Activated CD8-positive, alpha-beta memory T cell treated with anti-CD3 and anti-CD28 coated beads, Interleukin-2, amount 50 U/mL, for 1 hour (primary cell): ENCODE data around the gene HKDC1.
A peak's percentile ranks its signal among the peaks of the same experiment; 100 is the strongest.
"Not testable (repeated sequence)": the region's sequence is repeated elsewhere in the genome, so short reads cannot be mapped to it uniquely, and the experiment has no call there.

Source experiments
- DNase-seq: peaks from one replicate; pipeline ENCODE4 v3.0.0-alpha.2; 2020; ENCODE audit errors: extremely low read depth

HKDC1 gene, protein sequence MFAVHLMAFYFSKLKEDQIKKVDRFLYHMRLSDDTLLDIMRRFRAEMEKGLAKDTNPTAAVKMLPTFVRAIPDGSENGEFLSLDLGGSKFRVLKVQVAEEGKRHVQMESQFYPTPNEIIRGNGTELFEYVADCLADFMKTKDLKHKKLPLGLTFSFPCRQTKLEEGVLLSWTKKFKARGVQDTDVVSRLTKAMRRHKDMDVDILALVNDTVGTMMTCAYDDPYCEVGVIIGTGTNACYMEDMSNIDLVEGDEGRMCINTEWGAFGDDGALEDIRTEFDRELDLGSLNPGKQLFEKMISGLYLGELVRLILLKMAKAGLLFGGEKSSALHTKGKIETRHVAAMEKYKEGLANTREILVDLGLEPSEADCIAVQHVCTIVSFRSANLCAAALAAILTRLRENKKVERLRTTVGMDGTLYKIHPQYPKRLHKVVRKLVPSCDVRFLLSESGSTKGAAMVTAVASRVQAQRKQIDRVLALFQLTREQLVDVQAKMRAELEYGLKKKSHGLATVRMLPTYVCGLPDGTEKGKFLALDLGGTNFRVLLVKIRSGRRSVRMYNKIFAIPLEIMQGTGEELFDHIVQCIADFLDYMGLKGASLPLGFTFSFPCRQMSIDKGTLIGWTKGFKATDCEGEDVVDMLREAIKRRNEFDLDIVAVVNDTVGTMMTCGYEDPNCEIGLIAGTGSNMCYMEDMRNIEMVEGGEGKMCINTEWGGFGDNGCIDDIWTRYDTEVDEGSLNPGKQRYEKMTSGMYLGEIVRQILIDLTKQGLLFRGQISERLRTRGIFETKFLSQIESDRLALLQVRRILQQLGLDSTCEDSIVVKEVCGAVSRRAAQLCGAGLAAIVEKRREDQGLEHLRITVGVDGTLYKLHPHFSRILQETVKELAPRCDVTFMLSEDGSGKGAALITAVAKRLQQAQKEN

DNA sequence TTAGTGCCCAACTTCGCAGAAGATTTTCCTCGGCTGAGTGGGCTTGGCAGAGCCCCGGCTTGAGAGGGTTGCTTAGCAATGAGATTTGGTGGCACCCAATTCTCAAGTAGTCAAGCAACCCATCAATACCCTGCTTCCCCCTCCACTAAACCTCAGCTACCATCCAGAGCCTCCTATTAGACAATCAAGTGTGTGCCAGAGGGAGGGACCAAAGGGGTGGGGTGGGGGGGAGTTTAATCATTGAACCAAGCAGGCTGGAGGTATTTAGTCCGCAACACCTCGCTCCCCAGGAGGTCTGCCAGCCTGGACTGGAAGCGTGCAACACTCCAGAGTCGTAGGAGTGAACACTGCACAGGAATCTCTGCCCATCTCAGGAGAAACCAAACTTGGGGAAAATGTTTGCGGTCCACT lies at the start of gene HKDC1:
Gene HKDC1 (plus strand): TSS at position 292 of the 411 bp plus-strand sequence. CDS start 104 bp downstream, at position 396.
- DNase-seq: no peak

DNA sequence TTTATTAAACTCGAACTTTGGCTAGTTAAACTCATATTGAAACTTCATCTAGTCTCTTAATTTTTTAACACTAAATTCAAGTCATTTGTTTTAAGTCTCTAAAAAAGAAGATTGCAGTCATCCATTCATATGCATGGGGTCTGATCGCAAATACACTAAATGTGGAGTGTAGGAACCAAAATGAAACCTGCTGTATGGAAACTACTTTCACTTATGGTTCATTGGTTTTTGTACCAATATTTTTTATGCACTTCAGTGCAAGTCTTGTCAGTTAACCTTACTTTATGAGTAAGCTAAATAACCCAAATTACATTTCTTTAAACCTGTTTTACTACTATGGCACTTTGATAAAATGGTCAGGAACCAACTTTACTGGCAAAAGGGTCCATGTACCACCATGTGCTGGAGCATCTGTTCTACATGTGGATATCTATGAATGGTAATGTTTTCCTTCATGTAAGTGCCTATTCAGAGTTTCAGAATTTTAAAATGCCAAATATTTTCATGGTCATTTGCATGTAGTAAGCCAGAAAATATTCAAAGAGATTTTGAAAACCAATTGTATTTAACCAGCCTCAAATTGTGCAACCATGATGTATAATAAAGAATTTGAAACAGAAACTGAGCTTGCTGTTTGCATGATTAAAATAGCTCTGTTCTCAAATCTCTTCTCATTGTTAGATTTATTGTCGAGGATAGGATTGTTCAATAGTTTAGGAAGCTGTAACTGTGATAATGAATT lies 47.7 kb upstream of the HKDC1 start:
- no peak for DNase-seq

DNA sequence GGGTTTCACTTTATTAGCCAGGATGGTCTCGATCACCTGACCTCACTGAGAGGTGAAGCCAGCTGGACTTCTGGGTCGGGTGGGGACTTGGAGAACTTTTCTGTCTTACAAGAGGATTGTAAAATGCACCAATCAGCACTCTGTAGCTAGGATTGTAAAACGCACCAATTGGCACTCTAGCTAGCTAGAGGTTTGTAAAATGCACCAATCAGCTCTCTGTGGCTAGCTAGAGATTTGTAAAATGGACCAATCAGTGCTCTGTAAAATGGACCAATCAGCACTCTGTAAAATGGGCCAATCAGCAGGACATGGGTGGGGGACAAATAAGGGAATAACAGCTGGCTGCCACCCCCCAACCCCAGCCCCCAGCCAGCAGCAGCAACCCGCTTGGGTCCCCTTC lies 44.8 kb upstream of the HKDC1 start:
- DNase-seq: not testable (repeated sequence)

DNA sequence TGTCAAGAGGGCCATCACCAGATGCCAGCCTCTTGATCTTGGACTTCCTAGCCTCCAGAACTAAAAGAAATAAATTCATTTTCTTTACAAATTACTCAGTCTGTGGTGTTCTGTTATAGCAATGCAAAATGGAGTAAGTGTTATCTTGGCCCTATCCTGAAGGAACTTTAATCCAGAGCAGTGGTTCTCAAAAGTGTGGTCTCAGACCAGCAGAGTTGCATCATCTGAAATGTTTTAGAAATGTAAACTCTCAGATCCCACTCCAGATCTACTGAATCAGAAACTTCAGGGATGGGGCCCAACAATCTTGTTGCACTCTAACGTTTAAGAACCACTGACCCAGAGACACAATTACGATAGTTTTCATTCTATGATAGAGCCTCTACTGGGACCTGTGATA lies 43.3 kb upstream of the HKDC1 start:
- DNase-seq: no peak

DNA sequence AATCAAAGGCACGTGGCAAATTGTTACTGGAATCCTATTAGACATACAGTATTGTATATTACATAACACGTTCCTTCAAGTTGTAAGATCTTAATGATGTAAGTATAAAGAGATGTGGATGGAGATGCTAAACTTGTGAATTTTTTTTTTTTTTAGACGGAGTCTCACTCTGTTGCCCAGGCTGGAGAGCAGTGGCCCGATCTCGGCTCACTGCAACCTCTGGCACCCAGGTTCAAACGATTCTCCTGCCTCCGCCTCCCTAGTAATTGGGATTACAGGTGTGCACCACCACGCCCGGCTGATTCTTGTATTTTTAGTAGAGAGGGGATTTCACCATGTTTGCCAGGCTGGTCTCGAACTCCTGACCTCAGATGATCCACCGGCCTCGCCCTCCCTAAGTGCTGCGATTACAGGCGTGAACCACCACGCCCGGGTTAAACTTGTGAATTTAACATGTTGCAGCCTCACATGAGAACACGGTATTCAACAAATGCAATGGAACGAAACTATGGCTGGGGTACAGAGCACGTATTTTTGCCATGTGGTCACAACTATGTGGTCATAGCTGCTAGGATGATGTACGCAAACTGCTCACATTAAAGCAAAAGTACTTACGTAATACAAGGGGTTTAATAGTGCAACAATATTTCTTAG lies 40.9 kb upstream of the HKDC1 start:
- peak; percentile 56 for DNase-seq

DNA sequence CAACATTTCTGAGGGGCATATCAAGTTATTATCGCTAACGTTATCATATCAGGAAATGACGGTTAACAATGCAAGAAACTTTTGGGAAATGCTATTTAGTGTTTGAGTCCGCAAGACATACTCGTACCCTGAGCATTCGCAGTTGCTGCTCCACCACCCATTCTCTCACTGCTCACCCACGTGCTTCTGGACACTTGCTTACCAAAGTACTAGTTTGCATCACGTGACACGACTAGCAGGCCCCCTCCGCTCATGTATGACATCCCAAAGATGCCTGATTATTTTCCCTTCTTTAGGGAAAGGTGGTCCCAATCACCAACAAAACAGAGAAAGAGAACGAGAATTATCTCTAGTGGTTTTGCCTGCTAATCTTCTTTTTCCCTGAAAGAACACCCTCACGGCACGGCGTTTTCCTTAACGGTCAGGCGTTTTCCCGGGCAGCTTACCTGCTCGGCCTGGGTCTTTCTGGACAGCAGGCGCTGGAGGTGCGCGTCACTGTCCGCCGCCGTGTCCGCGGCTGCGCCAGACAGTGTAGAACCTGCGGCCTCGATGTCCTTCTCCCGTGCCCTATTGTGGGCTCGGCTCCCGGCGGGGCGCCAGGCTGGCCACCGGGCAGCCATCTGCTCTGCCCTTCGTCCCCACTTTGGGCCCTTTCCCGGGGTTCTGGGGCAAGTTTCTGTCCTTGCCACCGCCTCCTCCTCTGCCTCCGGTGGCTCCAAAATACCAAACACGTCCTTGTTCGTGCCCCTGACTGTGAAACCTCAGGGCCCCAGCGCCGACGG lies 40.2 kb upstream of the HKDC1 start, which contains the start of gene SUPV3L1:
Gene SUPV3L1 (plus strand): TSS at position 492 of the 782 bp plus-strand sequence. CDS start 58 bp downstream, at position 550.
- peak; percentile 82 for DNase-seq

DNA sequence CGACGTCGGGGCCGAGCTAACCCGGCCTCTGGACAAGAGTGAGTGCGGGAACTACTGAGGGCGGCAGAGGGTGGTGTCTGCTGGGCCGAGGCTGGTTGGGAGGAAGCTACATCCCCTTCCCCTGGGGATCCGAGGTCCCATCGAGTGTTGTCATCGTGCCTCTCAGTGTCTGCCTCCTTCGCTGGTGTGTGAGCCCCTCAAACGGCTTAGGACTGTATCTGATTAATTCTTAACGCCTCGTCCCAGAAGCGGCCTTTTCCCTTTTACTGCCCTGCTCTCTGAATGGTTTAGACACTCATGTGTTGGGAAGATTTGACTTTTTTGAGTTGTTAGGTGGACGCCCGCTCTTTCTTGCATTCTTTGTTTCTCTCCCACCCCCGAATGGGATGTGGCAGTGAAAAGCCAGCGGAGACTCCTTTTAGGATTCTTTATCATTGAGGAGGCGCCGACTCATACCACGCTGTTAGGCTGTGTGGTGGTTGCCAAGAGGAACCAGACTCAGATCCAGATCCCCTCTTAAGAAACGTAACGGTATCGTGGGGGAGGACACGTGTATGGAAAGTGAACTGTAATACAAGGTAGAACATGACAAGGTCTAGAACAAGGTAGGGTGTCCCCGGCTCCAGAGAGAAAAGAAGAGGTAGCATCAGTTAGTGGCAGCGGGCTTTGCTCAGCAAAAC lies 39.5 kb upstream of the HKDC1 start:
- DNase-seq: peak; percentile 17

DNA sequence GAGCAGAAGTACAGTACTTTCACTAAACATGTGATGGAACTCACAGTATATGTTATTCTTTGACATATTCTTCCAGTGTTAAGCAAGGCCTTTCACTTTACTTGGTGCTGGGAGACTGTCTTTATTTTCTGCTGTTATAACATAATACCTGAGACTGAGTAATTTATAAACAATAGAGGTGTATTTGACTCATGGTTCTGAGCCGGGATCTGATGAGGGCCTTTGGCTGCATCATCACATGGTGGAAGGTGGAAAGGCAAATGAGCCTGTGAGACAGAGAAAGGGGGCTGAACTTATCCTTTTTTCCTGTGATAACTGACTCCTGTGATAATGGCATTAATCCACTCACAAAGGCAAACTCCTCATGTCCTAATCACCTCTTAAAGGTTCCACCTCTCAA lies 38.7 kb upstream of the HKDC1 start:
- no peak for DNase-seq

DNA sequence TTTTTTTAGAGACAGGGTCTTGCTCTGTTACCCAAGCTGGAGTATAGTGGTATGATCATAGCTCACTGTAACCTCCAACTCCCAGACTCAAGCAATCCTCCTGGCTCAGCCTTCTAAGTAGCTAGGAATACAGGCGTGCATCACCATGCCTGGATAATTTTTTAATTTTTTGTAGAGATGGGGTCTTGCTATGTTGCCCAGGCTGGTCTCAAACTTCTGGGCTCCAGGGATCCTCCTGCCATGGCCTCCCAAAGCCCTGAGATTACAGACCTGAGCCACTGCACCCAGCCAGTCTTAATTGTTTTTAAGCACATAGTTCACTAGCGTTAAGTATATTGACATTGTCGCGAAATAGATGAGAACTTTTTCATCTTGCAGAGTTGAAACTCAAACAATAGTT lies 38.1 kb upstream of the HKDC1 start:
- DNase-seq: no peak

DNA sequence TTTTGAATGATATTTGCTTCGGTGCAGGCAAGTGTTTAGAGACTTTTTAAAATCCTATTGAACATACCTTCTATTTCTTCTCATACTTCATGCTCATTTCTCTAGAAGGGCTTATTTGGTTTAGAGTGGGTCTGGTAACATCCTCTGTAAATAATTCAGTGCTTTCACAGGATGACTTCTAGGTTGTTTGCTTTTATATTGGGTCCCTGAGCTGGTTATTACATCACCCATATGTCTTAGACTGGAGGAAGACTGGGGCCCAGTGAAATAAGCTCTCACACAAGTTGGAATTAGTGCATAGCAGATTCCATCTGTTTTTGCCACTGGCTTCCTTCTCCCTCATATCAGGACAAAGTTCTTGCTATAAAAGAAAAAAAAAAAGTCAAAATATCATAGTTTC lies 33.6 kb upstream of the HKDC1 start:
- no peak for DNase-seq

DNA sequence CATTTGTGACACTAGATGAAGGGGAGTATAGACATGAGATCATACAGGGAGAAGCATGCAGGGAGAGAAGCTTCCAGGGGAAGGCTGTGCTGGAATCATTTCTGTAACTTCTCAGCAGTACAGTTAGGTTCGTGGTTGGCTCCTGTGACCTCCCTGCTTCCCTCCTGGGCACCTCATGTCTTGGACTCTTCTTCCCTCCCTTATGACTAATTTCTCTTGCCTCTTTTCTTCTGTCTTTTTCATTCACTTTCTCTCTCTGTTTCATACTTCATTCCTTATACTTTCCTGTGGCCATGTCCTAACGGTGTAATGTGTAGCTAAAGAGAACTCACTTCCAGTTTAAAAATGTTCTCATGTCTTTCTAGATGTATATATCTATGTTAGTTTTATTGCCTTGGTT lies 19.1 kb upstream of the HKDC1 start:
- DNase-seq: no peak

DNA sequence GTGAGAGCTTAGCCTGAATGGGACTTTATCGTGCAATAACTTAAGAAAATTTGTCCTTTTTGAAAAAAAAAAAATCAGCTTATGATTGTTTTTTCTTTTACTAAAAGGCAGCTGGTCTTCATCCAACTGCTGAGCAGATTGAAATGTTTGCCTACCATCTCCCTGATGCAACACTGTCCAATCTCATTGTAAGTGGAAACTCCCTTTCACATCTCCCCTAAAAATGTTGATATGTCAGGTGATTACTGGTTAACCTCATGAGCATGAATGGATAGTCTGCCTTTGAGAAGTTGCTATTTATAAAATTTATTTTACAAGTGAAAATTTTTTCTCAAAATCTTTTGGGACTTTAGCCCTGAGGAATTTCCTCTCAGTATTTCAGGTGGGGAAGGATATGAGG lies 17.8 kb upstream of the HKDC1 start:
- no peak for DNase-seq

DNA sequence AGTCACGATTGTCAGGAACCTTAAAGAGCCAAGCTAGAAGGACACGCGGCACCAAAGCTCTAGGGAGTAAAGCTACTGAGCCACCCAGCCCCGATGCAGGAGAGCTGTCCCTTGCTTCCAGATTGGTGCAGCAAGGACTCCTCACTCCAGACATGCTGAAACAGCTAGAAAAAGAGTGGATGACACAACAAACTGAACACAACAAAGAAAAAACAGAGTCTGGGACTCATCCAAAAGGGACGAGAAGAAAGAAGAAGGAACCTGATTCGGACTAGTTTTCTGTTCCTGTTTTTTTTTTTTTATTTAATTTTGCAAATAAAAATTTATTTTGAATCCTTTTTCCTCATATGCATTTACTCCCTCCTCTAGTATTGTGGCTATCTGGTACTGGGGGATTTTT lies 11.4 kb upstream of the HKDC1 start:
- DNase-seq: no peak

DNA sequence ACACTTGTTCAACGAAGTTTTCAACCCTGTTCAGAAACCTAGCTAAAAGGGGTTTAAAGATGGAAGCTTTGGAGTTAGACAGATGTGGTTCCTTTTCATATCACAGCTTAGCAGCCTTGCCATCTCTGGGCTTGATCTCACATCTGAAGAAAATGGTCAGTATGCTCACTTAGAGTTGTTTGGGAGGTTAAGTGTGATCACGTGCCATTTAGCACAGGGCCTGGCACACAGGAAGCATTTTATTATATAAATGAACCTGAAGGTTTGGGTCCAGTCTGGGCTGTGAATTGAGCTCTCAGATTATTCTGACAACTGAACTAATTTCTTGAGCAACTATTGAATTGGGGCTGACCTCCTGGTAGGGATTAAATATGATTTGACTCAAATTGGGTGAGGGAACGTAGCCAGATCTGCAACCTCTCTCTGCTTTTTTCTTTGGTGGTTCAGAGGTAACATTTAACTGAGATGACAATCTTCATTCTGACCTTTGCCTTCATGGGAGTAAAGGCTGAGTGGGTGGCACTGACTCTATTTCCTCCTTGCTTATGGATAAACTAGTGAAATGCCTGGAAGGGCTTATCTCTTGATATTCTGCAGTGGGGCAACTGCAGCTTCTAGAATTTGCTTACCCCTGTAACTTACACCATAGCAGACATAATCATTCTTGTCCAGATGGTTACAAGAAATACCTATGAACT lies 10.2 kb upstream of the HKDC1 start:
- no peak for DNase-seq

DNA sequence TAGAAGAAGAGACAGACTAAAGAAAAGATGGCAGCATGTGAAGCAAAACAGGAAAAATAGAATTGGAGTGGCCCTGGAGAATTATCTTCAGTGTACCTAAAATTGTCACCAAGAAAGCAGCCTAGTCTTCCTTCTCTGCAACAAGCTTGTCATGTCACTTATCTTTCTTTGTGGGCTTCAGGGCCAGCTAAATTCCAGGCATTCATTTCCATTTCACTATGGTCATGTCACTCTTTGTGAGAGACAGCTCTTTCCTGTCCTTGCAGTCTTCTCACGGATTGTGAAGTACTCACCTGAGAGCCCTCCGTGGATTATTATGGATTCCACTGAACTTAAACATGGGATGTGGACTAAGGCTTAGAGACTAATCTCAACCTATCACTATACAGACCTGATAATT lies 9.0 kb upstream of the HKDC1 start:
- no peak for DNase-seq

DNA sequence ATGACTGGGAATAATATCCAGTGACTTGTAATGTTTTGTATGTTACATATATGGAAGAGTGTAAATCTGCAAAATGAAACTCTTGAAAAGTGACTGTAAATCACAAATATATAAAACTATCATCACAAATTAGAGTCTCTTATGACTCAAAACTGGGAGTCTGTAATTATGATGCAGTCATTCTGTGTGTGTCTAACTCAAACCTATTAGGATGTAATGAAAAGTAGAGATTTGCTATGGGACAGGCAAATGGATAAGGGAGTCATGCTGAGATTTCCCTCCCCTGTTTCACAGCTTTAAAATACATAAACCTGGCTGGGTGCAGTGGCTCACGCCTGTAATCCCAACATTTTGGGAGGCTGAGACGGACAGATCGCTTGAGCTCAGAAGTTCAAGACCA lies 8.6 kb upstream of the HKDC1 start:
- DNase-seq: no peak

DNA sequence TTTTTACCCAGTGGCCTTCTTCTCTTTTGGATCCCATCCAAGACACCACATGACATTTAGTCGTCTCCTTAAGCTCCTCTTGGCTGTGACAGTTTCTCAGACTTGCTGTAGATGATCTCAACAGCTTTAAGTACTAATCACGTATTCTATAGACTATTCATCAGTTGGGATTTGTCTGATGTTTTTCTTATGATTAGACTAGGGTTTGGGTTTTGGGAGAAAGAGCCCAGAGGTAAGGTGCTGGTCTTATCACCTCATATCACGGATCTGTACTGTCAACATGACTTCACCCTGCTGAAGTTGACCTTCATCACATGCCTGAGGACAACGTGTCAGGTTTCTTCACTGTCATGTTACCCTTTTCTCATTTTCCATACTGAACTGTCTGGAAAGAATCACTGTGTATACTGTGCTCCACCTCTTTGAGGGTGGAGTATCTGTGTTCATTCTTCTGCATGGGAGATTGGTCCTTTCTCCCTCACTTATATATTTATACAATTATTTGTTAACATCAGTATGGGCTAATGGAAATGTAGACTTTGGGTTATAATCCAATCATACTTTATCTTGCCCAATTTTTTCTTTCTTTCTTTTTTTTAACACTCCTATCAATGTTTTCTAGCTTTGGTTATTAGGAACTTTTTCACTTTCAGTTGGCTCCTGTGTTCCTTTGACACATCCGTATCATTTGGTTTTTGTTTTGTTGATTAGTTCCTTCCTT lies 6.4 kb upstream of the HKDC1 start:
- no peak for DNase-seq

DNA sequence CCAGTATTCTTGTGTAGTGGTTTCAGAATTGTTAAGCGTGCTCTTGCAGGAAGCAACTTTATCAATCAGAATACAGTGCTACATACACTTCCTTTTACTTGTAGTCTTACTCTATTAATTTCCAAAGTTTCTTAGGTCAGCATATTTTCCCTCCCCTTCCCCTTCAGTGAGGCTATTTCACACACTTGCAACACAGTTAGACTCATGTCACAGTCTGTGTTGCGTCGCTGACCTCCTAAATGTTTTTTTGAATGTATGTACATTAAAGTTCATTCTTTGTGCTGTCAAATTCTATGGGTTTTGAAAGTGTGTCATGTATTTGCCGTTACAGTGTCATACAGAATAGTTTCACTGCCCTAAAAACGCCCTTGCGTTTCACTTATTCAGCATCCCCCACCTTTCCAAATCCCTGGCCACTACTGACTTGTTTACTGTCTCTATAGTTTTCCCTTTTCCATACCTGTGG lies 5.4 kb upstream of the HKDC1 start:
- DNase-seq: no peak
